Measurements from ENCODE around the gene TCF7L2.

The TCF7L2 gene

GRCh38 chr10:112949875-112950507, at the start of gene TCF7L2:
Gene TCF7L2, plus strand, starts transcription at chr10:112950247. Its CDS starts 510 bp downstream, at chr10:112950757.
- peak; percentile 95 to 98 for DNase-seq

GRCh38 chr10:112902730-112903129, 47.3 kb upstream of the TCF7L2 start:
- no peak for DNase-seq

GRCh38 chr10:112904000-112904399, 46.0 kb upstream of the TCF7L2 start:
- DNase-seq, result no peak

- DNase-seq, result no peak
These were observed 43.1 kb upstream of the TCF7L2 start for GRCh38 chr10:112906945-112907344.

DNA sequence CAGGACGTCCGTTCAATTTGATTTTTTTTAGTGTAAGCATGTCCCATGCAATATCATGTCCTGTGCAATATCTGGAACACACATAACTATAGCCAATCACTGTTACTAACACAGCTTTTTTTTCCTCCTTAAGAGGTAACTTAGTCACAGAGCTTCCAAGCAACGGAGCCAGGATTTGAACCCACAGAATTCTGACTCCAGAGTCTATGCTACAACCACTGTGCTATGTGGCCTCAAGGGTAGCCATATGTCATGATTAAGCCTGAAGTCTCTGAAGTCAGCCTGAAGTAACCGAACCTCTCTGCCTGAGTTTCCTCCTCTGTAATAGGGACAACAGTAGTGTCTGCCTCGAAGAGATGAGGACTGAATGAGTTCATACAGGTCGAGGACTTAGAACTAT, 42.2 kb upstream of the TCF7L2 start:
- no peak for DNase-seq

DNA sequence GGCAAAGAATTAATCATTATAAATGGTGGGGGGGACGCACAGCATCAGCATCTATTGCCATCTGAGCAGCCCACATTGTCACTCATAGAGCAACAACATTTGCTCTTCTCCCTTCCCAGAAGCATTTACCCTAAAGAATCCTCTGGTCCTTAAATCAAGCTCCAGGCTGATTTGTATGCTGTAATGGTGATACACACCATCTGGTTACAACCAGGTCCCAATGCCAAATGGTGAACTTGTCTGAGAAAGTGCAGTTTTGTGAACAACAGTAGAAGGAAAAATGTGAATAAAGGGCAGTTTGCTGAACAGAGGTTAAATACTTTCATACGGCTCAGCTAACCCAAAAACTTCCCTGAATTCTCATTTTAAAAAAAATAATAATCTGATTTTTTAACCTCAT, 38.8 kb upstream of the TCF7L2 start:
- no peak for DNase-seq

GRCh38 chr10:112912410-112912928, 37.6 kb upstream of the TCF7L2 start:
- DNase-seq, result no peak

- DNase-seq, result no peak
These were observed 36.8 kb upstream of the TCF7L2 start for GRCh38 chr10:112913255-112913654.

DNA sequence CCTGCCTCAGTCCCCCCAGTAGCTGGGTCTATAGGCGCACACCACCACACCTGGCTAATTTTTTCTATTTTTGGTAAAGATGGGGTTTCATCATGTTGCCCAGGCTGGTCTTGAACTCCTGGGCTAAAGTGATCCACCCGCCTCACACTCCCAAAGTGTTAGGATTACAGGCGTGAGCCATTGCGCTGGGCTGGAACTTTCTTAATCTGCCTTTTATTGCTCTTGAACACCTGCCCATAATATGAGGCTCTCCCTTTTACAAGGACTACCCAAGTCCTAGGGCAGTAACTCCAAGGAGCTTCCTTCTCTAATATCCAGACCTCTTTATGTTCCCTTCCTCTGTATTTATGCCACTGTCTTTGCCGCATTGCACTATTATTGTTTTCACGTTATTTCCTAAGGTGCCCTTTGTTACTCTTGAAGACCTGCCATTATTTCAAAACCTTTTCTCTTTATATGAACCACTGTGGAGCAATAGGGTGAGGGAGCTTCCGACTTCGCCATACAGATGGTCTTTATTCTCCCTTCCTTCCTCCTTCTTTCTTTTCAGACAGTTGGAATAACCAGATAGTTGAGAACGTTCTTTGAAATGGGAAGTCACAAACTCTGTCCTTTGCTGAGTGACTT, 36.3 kb upstream of the TCF7L2 start:
- no peak for DNase-seq

DNA sequence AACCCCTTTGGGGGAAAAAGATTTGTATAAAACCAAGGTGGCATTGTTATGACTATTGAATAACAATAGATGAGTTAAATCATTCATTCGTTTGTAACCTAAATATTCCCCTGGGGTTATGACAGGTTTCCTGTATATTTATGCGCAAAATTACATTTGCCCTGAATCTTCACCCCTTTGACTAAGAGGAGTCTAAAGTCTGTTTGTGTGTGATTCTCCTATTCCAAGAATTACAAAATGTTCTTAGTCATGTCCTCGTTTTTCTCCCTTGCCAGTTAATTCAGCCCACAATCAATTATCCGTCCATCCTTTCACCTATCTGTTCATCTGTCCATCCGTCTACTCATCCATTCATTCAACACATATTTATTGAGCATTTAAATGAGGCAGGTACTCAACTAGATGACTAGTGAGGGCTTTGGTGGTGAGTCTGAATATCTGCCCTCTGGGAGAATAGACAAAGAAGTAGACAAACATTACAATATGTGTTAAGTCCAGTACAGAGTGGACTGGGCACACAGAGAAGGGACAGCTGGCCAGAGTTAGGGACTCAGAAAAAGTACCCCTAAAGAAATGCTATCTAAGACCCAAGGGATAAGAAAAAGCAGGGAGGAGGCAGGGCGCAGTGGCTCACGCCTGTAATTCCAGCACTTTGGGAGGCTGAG, 35.6 kb upstream of the TCF7L2 start:
- no peak for DNase-seq

DNA sequence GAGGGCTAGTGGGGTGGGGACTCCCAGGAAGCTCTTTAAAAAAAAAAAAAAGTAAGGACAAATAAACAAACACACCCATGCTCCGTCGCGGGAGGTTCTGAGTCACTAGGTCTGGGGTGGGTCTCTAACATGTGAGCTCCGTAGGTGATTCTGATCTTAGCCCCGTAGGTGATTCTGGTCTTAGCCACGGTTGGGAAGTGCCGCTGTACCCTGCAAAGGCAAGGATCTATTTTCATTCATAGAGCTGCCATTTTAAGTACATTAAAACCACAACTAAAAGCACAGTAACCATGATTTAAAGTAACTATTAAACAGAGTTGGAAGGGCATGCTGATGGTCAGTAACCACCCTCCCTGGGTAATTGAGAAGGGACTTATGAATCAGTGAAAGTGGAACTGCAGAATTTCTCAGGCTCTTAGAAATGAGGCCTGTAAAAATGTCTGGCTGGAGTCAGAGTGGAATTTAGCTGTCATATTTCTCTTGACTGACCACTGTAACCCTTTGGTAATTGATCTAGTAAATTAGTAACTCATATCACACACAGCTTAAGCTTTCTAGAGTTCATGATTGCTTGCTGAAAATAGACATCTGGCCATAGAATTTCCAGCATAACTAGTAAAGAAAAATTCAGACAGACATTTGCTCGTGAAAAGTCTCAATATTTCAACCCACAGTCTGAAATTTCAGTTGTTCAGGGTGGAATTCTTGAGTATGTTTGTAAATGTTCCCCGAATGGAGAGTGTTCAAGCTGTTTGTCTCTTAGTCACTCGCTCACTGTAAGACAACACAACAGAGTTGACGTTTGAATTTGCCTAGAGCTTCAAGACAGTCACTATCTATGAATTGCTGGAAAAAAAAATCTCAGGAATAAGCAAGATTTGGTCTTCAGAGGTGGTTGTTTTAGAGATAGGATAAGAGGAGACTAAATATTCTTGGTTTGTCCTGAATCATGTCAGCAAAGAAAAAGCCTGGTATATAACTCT, 34.2 kb upstream of the TCF7L2 start:
- no peak for DNase-seq

- no peak for DNase-seq
These were observed 32.4 kb upstream of the TCF7L2 start for GRCh38 chr10:112917681-112918080.

DNA sequence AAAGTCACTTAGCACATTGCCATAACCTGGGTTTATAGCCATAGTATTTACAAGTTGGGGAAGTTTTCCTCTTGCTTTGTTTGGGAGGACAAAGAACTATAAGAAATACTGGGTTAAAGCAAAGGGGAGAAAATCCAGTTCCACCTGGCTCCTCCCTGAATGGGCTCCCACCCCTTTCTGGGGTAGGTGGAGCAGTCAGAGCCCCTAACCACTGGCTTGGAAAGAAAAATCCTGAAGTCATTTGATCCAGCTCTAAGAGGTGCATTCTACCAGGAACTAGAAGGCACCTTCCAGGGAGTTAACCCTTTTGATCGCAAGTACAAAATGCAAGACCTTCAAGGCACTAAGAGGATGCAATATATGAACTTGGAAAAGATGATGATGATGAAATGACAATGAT, 31.3 kb upstream of the TCF7L2 start:
- no peak for DNase-seq

DNA sequence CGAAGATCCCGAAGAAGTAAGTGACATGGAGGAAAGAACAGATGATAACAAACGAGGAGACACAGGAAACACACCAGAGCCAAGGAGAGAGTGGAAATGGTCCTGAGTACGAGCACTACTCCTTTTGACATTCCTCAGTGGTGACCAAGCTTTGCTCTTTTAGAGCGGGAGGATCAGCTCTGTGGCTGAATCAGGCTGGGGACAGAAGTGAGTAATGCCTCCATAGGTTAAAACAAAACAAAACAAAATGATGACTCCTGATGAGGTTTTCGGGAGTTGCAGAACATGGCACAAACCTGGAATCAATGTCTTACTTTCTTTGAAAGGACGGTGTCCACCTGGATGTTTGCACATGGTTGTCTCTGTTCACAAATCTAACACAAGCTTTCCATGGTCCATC, 30.3 kb upstream of the TCF7L2 start:
- DNase-seq, result no peak

GRCh38 chr10:112926906-112927688, 22.9 kb upstream of the TCF7L2 start:
- DNase-seq, result no peak

GRCh38 chr10:112927980-112928379, 22.1 kb upstream of the TCF7L2 start:
- DNase-seq, result no peak

DNA sequence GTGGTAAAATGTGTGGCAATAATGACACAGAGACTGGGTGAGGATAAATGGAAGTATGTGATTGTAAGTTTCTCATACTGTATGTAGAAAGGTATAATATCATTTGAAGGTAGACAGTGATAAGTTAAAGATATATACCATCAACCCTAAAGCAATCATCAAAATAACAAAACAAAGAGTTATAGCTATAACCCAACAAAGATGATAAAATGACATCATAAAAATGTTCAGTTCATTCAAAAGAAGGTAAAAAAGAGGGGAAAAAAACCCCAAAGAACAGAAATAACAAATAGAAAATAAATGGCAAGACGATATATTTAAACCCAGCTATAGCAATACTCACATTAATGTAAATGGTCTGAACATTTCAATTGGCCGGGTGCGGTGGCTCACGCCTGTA, 17.4 kb upstream of the TCF7L2 start:
- no peak for DNase-seq

DNA sequence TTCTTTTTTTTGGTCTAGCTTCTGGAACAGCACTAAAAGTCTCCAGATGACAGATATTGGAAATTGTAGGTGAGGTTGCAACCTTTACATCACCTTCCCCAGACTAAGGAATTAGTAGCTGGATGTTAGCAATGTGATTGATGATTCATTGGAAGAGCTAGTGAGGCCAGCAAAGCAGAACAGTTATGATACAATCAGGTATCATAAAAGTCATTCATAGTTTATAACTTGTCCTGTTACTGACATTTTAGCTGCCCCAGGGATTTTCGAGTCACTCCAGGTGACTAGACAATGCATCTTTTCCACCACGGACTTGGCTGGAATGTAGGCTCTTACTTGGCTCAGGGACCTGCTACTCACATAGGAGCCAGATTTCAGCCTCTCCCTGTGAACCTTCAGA, 15.9 kb upstream of the TCF7L2 start:
- DNase-seq, result no peak

DNA sequence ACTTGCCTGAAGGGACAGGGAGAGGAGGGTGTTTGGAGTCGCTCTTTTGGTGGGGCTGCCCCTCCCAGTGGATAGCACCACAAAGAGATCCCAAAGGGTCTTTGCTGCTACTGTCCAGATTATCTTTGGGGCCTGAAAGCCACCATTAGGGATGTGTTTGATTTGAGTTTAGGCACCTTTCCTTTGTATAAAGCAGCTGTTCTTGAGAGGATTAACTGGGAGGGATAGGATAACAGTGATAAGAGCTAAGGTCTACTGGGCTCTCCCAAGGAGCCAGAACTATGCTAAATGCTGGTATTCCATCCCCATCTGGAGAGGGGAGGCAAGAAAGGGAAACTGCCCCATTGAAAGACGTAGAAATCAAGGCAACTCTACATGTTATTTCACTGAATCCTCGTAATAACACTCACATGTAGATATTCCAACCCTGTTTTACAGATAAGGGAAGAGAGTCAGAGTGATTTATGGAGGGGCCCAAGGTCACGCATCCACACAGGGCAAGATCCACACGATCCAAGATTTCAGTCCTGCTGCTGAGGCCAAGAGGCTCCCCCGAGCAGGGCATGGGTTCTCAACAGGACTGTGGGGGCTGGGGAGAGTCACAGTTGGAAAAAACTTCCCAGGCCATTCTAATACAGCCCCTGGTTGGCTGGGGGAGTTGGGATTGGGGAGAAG, 11.1 kb upstream of the TCF7L2 start:
- no peak for DNase-seq

GRCh38 chr10:112945811-112946210, 4.2 kb upstream of the TCF7L2 start:
- peak in 1 of 2 donors; percentile 51 for DNase-seq

- no peak for DNase-seq
These were observed 3.4 kb upstream of the TCF7L2 start for GRCh38 chr10:112946649-112947048.

Measured in hippocampal formation (tissue), 2 donors.